Testis (tissue), 2 donors: ENCODE results near the gene BICRAL.

Experiments used
- POLR2A ChIP-seq: fragments of 450-650 bp; IDR thresholded peaks from one replicate; pipeline ENCODE4 v1.6.1; 2017; ENCODE audit warnings: antibody characterized with exemption, mild to moderate bottlenecking, moderate library complexity
- TF ChIP-seq, protein P1 (sequence below), 3 experiments: fragments of 450-650 bp in 2 of 3; fragments of 200-600 bp in 1 of 3; sonication (generic) in 1 of 3; IDR thresholded peaks; one replicate each; pipeline ENCODE4 v1.5.1; 2016 to 2019; ENCODE audit warnings: antibody characterized with exemption in 3 of 3, mild to moderate bottlenecking in 2 of 3, moderate library complexity in 1 of 3

DNA sequence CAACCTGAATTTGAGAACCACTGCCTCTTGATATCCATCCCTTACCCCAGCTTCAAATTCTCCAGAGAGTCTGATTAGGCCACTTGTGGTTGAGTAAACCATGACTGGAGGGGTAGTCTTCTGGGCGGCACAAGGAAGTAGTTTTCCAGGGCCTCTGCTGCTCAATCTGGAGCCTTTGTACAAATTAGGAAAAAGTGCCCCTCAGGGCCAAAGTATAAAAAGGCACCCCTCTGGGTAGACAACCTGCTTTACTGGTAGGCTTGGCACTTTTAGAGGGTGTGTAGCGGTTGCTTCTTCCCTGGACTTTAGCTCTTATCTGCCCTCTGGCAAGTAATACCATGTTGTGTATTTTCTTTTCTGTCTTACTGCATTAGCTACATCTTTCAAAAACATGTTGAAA lies 64.7 kb downstream of the BICRAL start:
- TF ChIP-seq, protein P1, sequence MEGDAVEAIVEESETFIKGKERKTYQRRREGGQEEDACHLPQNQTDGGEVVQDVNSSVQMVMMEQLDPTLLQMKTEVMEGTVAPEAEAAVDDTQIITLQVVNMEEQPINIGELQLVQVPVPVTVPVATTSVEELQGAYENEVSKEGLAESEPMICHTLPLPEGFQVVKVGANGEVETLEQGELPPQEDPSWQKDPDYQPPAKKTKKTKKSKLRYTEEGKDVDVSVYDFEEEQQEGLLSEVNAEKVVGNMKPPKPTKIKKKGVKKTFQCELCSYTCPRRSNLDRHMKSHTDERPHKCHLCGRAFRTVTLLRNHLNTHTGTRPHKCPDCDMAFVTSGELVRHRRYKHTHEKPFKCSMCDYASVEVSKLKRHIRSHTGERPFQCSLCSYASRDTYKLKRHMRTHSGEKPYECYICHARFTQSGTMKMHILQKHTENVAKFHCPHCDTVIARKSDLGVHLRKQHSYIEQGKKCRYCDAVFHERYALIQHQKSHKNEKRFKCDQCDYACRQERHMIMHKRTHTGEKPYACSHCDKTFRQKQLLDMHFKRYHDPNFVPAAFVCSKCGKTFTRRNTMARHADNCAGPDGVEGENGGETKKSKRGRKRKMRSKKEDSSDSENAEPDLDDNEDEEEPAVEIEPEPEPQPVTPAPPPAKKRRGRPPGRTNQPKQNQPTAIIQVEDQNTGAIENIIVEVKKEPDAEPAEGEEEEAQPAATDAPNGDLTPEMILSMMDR (IDR thresholded peaks at IDR 0.05), result no peak
- no peak for TF ChIP-seq POLR2A
